IPS DF 4.7 (cell line): Measurements from ENCODE around the gene ABL1.

Source experiments
- DNase-seq: peaks from one replicate; pipeline ENCODE4 v3.0.0-alpha.2; 2013; ENCODE audit warnings: low spot score; ENCODE audit errors: extremely low read depth

Gene ABL1

GRCh38 chr9:130930804-130931349 is 95.8 kb downstream of the ABL1 start:
- no peak for DNase-seq

GRCh38 chr9:130931508-130932254 is 96.6 kb downstream of the ABL1 start:
- DNase-seq: no peak

GRCh38 chr9:130932255-130933079 is 97.4 kb downstream of the ABL1 start:
- DNase-seq: no peak

GRCh38 chr9:130933114-130934046 is 98.3 kb downstream of the ABL1 start:
- no peak for DNase-seq

GRCh38 chr9:130934246-130934645 is 99.2 kb downstream of the ABL1 start:
- DNase-seq: no peak

GRCh38 chr9:130934702-130935647 is 99.9 kb downstream of the ABL1 start:
- no peak for DNase-seq

- no peak for DNase-seq
These were observed 100.7 kb downstream of the ABL1 start for GRCh38 chr9:130935648-130936271.

- peak; percentile 44 for DNase-seq
These were observed 101.4 kb downstream of the ABL1 start for GRCh38 chr9:130936285-130937117.
